Activated CD4-positive, alpha-beta T cell treated with anti-CD3 and anti-CD28 coated beads for 36 hours (primary cell): ENCODE data around the gene C12orf42. TPM values are rescaled to one million over a fixed set of nuclear protein-coding genes. Genes with fewer than 3 reads are reported as not detected.
A peak's percentile ranks its signal among the peaks of the same experiment; 100 is the strongest.

Experiments
- ATAC-seq: fragments of 200-7000 bp; cut with Tn5 transposase; one replicate; pipeline ENCODE4 v1.10.0; 2021; ENCODE audit warnings: mild to moderate bottlenecking, moderate library complexity
- CTCF ChIA-PET: fragments of 350-600 bp; sonication (Branson Sonifier 250); formaldehyde crosslinking; loops from one replicate; lab custom pipeline; 2021; ENCODE audit warnings: antibody characterized with exemption; lab: Charles Lee
- POLR2A ChIA-PET: fragments of 350-600 bp; sonication (Branson Sonifier 250); formaldehyde crosslinking; loops from one replicate; lab custom pipeline; 2021; ENCODE audit warnings: antibody characterized with exemption, inconsistent platforms; lab: Charles Lee
- DNase-seq: peaks from one replicate; pipeline ENCODE4 v3.0.0-alpha.2; 2020
- H3K27ac Mint-ChIP-seq: one replicate; pipeline ENCODE4 v1.8.0; 2021; ENCODE audit warnings: mixed read lengths
- H3K27me3 Mint-ChIP-seq: one replicate; pipeline ENCODE4 v1.8.0; 2021; ENCODE audit warnings: mixed read lengths
- H3K36me3 Mint-ChIP-seq: one replicate; pipeline ENCODE4 v1.8.0; 2021; ENCODE audit warnings: low read depth, mixed read lengths
- H3K4me1 Mint-ChIP-seq: one replicate; pipeline ENCODE4 v1.8.0; 2021; ENCODE audit warnings: mixed read lengths
- H3K4me3 Mint-ChIP-seq: one replicate; pipeline ENCODE4 v1.8.0; 2021; ENCODE audit warnings: mild to moderate bottlenecking, moderate library complexity, mixed read lengths
- H3K9me3 Mint-ChIP-seq: one replicate; pipeline ENCODE4 v1.8.0; 2021; ENCODE audit warnings: low read depth, mixed read lengths
- intact Hi-C, 2 experiments: fragments of 100-400 bp; cut with DNase I in 1 of 2; cut with micrococcal nuclease in 1 of 2; formaldehyde crosslinking; loops; one replicate each; pipeline versions ENCODE4 v1.14.2 to v1.15.1; 2022 to 2024; cut with DNase I, micrococcal nuclease
- total RNA-seq, 2 experiments: library from RNA; stranded (reverse); gene quantifications; one replicate each; pipeline ENCODE4 v1.2.3, GENCODE V29; 2021

The C12orf42 gene
- total RNA-seq, 2 experiments from 2014 or later, result 0.23 TPM; not detected in 1

GRCh38 chr12:103288016-103288415 lies 207.8 kb downstream of the C12orf42 start:
- ATAC-seq (no peak), DNase-seq (no peak)
- ChIA-PET CTCF (no interaction called here), POLR2A (no interaction called here)
- H3K27ac Mint-ChIP-seq, result no peak overlapping the region
- intact Hi-C loops, result no loop called here
- no peak overlapping the region for H3K4me3 Mint-ChIP-seq
- H3K9me3 Mint-ChIP-seq, result peaks cover 7% of the 10 kb centered on the region
- H3K36me3 Mint-ChIP-seq, result no peaks in the 10 kb centered on the region
- H3K27me3 Mint-ChIP-seq, result no peaks in the 10 kb centered on the region
- no peaks in the 10 kb centered on the region for H3K4me1 Mint-ChIP-seq

- ATAC-seq (no peak), DNase-seq (no peak)
- Mint-ChIP-seq H3K36me3 (no peaks in the 10 kb centered on the region), H3K9me3 (peaks cover 2% of the 10 kb centered on the region), H3K4me3 (no peak overlapping the region), H3K27ac (no peak overlapping the region), H3K4me1 (peaks cover 5% of the 10 kb centered on the region), H3K27me3 (no peaks in the 10 kb centered on the region)
- intact Hi-C loops, result no loop called here
- POLR2A ChIA-PET, result no interaction called here
- CTCF ChIA-PET, result no interaction called here
Measured at GRCh38 chr12:103282124-103282523, 213.6 kb downstream of the C12orf42 start.

GRCh38 chr12:103279444-103279843 lies 216.3 kb downstream of the C12orf42 start:
- intact Hi-C loops, result loop anchor here in 1 of 2 experiments (2.0 to 10.0 kb wide), 2 partner anchors 225 to 325 kb away; partner anchors contain the start of gene ASCL1
- CTCF ChIA-PET, result no interaction called here
- no peak for DNase-seq
- Mint-ChIP-seq H3K36me3 (no peaks in the 10 kb centered on the region), H3K9me3 (no peaks in the 10 kb centered on the region), H3K27ac (no peak overlapping the region), H3K27me3 (no peaks in the 10 kb centered on the region), H3K4me1 (peaks cover 5% of the 10 kb centered on the region), H3K4me3 (no peak overlapping the region)
- POLR2A ChIA-PET, result interaction anchor here (1.0 kb wide), 1 partner anchor 10 kb away, joined by 3 read pairs; no protein-coding TSS in a partner anchor
- peak; percentile 89 for ATAC-seq

GRCh38 chr12:103278329-103278728 lies 217.4 kb downstream of the C12orf42 start:
- H3K27me3 Mint-ChIP-seq, result no peaks in the 10 kb centered on the region
- ATAC-seq, result no peak
- H3K36me3 Mint-ChIP-seq, result no peaks in the 10 kb centered on the region
- no peak for DNase-seq
- no peak overlapping the region for H3K4me3 Mint-ChIP-seq
- peaks cover 7% of the 10 kb centered on the region for H3K4me1 Mint-ChIP-seq
- intact Hi-C loops, result loop anchor here in 1 of 2 experiments (2.0 to 10.0 kb wide), 2 partner anchors 226 to 324 kb away; partner anchors contain the start of gene ASCL1
- ChIA-PET POLR2A (no interaction called here), CTCF (interaction anchor here (0.5 kb wide), 1 partner anchor 269 kb away, joined by 3 read pairs; no protein-coding TSS in a partner anchor)
- no peaks in the 10 kb centered on the region for H3K9me3 Mint-ChIP-seq
- H3K27ac Mint-ChIP-seq, result no peak overlapping the region

GRCh38 chr12:103273645-103274044 lies 222.1 kb downstream of the C12orf42 start:
- intact Hi-C loops, result loop anchor here in 1 of 2 experiments (5.0 to 10.0 kb wide), 2 partner anchors 169 to 319 kb away; partner anchors contain the start of gene ASCL1
- no peak overlapping the region for H3K27ac Mint-ChIP-seq
- DNase-seq, result peak; percentile 15
- H3K9me3 Mint-ChIP-seq, result no peaks in the 10 kb centered on the region
- H3K4me3 Mint-ChIP-seq, result no peak overlapping the region
- ChIA-PET CTCF (no interaction called here), POLR2A (no interaction called here)
- H3K4me1 Mint-ChIP-seq, result peaks cover 13% of the 10 kb centered on the region
- no peaks in the 10 kb centered on the region for H3K36me3 Mint-ChIP-seq
- no peaks in the 10 kb centered on the region for H3K27me3 Mint-ChIP-seq
- ATAC-seq, result peak; percentile 61

- POLR2A ChIA-PET, result no interaction called here
Measured at GRCh38 chr12:103272949-103273348, 222.8 kb downstream of the C12orf42 start.

GRCh38 chr12:103269946-103270345 lies 225.8 kb downstream of the C12orf42 start:
- no peaks in the 10 kb centered on the region for H3K9me3 Mint-ChIP-seq
- ATAC-seq, result no peak
- no peak overlapping the region for H3K4me3 Mint-ChIP-seq
- H3K4me1 Mint-ChIP-seq, result peaks cover 13% of the 10 kb centered on the region
- H3K27me3 Mint-ChIP-seq, result no peaks in the 10 kb centered on the region
- no peak overlapping the region for H3K27ac Mint-ChIP-seq
- H3K36me3 Mint-ChIP-seq, result no peaks in the 10 kb centered on the region
- no peak for DNase-seq
- intact Hi-C loops, result loop anchor here in 1 of 2 experiments (5.0 to 10.0 kb wide), 2 partner anchors 172 to 315 kb away; partner anchors contain the start of gene ASCL1
- ChIA-PET CTCF (no interaction called here), POLR2A (no interaction called here)

More at GRCh38 chr12:103272949-103273348, 222.8 kb downstream of the C12orf42 start:
- no peaks in the 10 kb centered on the region for H3K36me3 Mint-ChIP-seq
- H3K4me1 Mint-ChIP-seq, result peaks cover 13% of the 10 kb centered on the region
- ATAC-seq, result no peak
- intact Hi-C loops, result loop anchor here in 1 of 2 experiments (5.0 to 10.0 kb wide), 2 partner anchors 169 to 318 kb away; partner anchors contain the start of gene ASCL1
- CTCF ChIA-PET, result no interaction called here
- DNase-seq, result no peak
- H3K27me3 Mint-ChIP-seq, result no peaks in the 10 kb centered on the region
- H3K27ac Mint-ChIP-seq, result no peak overlapping the region
- no peaks in the 10 kb centered on the region for H3K9me3 Mint-ChIP-seq
- H3K4me3 Mint-ChIP-seq, result no peak overlapping the region

- CTCF ChIA-PET, result interaction anchor here (1.3 kb wide), 1 partner anchor 308 kb away, joined by 4 read pairs; no protein-coding TSS in a partner anchor
- peak; percentile 78 for ATAC-seq
- H3K4me3 Mint-ChIP-seq, result no peak overlapping the region
Measured at GRCh38 chr12:103268831-103269514, 226.8 kb downstream of the C12orf42 start.

GRCh38 chr12:103257763-103258162 lies 238.0 kb downstream of the C12orf42 start:
- Mint-ChIP-seq H3K4me1 (no peaks in the 10 kb centered on the region), H3K4me3 (no peak overlapping the region), H3K27ac (no peak overlapping the region), H3K9me3 (peaks cover 5% of the 10 kb centered on the region), H3K36me3 (no peaks in the 10 kb centered on the region), H3K27me3 (no peaks in the 10 kb centered on the region)
- no peak for ATAC-seq
- no peak for DNase-seq
- intact Hi-C loops, result no loop called here
- ChIA-PET CTCF (no interaction called here), POLR2A (no interaction called here)

More at GRCh38 chr12:103268831-103269514, 226.8 kb downstream of the C12orf42 start:
- peaks cover 13% of the 10 kb centered on the region for H3K4me1 Mint-ChIP-seq
- H3K9me3 Mint-ChIP-seq, result no peaks in the 10 kb centered on the region
- intact Hi-C loops, result no loop called here
- no peaks in the 10 kb centered on the region for H3K36me3 Mint-ChIP-seq
- POLR2A ChIA-PET, result interaction anchor here (0.9 kb wide), 1 partner anchor 11 kb away, joined by 3 read pairs; no protein-coding TSS in a partner anchor
- no peaks in the 10 kb centered on the region for H3K27me3 Mint-ChIP-seq
- H3K27ac Mint-ChIP-seq, result peak overlapping the region; percentile 17
- DNase-seq, result peak; percentile 11

Other genes with a start within 250 kb of the C12orf42 start
- gene STAB2, start 91.3 kb upstream of the C12orf42 start, total RNA-seq, result not detected